Activated CD4-positive, alpha-beta T cell treated with anti-CD3 and anti-CD28 coated beads for 4 hours (primary cell): Measurements from ENCODE around the gene SLITRK1.

Experiments
- DNase-seq, 2 donors: peaks; one replicate each; pipeline ENCODE4 v3.0.0-alpha.2; 2020

Gene SLITRK1

DNA sequence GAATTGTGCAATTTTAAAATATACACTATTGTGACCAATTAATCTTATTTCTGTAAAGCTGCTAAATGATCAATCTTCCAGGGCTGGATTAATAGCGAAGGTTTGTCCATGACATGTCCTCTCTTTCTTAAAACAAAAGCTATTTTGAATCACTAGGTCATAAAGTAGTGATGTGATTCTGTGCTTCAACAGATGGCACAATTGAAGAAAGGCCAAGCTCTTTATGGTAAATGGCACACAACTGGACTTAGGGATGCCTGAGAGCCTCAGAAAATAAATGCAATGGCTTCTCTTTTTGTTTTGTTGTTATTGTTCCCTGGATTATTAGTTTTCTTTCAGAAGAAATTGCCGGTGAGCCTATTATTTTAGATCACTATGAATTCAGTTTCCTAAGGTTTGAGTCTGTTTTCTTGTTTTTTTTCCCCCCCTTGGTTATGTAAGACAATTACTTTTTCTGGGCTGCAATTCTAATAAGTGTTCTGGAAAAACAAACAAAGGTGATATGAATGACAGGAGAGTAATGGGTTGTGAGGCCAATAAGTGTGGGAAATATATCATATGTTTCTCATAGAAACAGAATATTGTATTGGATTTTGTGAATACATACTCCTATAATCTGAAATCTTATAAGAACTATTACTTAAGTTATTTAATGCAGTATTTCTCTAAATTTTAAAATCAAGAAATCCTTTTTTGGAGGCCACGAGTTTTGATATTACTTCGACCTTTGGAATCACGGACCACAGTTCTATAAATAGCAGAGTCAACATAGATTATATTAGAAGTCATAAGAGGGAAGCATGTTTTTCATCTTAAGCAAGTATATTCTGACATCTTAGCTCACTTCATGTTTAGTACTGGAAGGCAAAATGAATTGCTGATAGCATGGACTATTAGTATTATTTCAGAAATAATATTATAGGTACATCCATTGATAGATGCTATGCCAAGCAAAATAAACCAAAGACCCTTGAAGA is 16.8 kb downstream of the SLITRK1 start:
- no peak for DNase-seq

GRCh38 chr13:83853771-83854170 is 28.5 kb downstream of the SLITRK1 start:
- no peak for DNase-seq

DNA sequence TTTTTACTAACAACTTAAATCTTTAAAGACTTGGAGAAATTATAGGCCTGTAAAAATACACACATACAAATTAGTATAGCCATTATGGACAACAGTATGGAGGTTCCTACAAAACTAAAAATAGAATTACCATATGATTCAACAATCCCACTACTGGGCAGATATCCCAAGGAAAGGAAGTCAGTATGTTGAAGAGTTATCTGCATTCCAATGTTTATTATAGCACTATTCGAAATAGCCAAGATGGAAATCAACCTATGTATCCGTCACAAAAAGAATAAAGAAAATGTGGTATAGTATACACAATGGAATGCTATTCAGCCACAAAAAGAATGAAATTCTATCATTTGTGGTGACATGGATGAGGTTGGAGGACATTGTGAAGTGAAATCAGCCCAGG is 37.2 kb downstream of the SLITRK1 start:
- no peak for DNase-seq

- no peak for DNase-seq
These were observed 43.1 kb downstream of the SLITRK1 start for GRCh38 chr13:83839146-83839545.

GRCh38 chr13:83831796-83832195 is 50.5 kb downstream of the SLITRK1 start:
- no peak for DNase-seq

- DNase-seq = no peak
These were observed 52.5 kb downstream of the SLITRK1 start for GRCh38 chr13:83829810-83830209.

GRCh38 chr13:83827338-83827737 is 54.9 kb downstream of the SLITRK1 start:
- no peak for DNase-seq
